ENCODE results near the gene PARM1. TPM values are rescaled to one million over a fixed set of nuclear protein-coding genes. Genes with fewer than 3 reads are reported as not detected.

The PARM1 gene
- total RNA-seq, result 65.2 TPM
- long read RNA-seq, full-length matches to known transcripts, result 107 of 143 reads
- long read RNA-seq, partial matches to known transcripts, result 20 of 143 reads
- long read RNA-seq, other reads (novel, unspliced or antisense), result 16 of 143 reads

- DNase-seq, result peak; percentile 93
- intact Hi-C loops (cut with DNase I), result loop anchor here (5.0 to 10.0 kb wide), 2 partner anchors 184 to 352 kb away; no protein-coding TSS in a partner anchor
- peak; percentile 98 for ATAC-seq (ENCODE audit: poor library complexity)
These were observed at the start of gene PARM1 for GRCh38 chr4:74932832-74933561. Gene PARM1 (plus strand): TSS chr4:74933116. CDS start chr4:74933328, 212 bp downstream.

GRCh38 chr4:74884266-74884665 lies 48.6 kb upstream of the PARM1 start:
- ATAC-seq (ENCODE audit: poor library complexity) (no peak), DNase-seq (no peak)
- intact Hi-C loops (cut with DNase I), result no loop called here

GRCh38 chr4:74886484-74886883 lies 46.4 kb upstream of the PARM1 start:
- intact Hi-C loops (cut with DNase I), result no loop called here
- no peak for DNase-seq
- no peak for ATAC-seq (ENCODE audit: poor library complexity)

- DNase-seq (no peak), ATAC-seq (ENCODE audit: poor library complexity) (no peak)
- intact Hi-C loops (cut with DNase I), result no loop called here
These were observed 42.6 kb upstream of the PARM1 start for GRCh38 chr4:74890341-74890740.

GRCh38 chr4:74891037-74891436 lies 41.9 kb upstream of the PARM1 start:
- intact Hi-C loops (cut with DNase I), result no loop called here
- DNase-seq (no peak), ATAC-seq (ENCODE audit: poor library complexity) (no peak)

GRCh38 chr4:74893171-74893570 lies 39.7 kb upstream of the PARM1 start:
- intact Hi-C loops (cut with DNase I), result no loop called here
- no peak for DNase-seq
- no peak for ATAC-seq (ENCODE audit: poor library complexity)

- no peak for DNase-seq
- ATAC-seq (ENCODE audit: poor library complexity), result no peak
- intact Hi-C loops (cut with DNase I), result no loop called here
These were observed 36.3 kb upstream of the PARM1 start for GRCh38 chr4:74896595-74896994.

GRCh38 chr4:74897386-74897785 lies 35.5 kb upstream of the PARM1 start:
- intact Hi-C loops (cut with DNase I), result no loop called here
- no peak for DNase-seq
- ATAC-seq (ENCODE audit: poor library complexity), result no peak

GRCh38 chr4:74900862-74901261 lies 32.1 kb upstream of the PARM1 start:
- DNase-seq (no peak), ATAC-seq (ENCODE audit: poor library complexity) (no peak)
- intact Hi-C loops (cut with DNase I), result no loop called here

GRCh38 chr4:74904509-74905065 lies 28.3 kb upstream of the PARM1 start:
- intact Hi-C loops (cut with DNase I), result no loop called here
- ATAC-seq (ENCODE audit: poor library complexity), result no peak
- DNase-seq, result no peak

GRCh38 chr4:74906771-74907170 lies 26.1 kb upstream of the PARM1 start:
- intact Hi-C loops (cut with DNase I), result no loop called here
- ATAC-seq (ENCODE audit: poor library complexity) (no peak), DNase-seq (no peak)

GRCh38 chr4:74919783-74920182 lies 13.1 kb upstream of the PARM1 start:
- DNase-seq (no peak), ATAC-seq (ENCODE audit: poor library complexity) (no peak)
- intact Hi-C loops (cut with DNase I), result no loop called here

GRCh38 chr4:74920704-74921103 lies 12.2 kb upstream of the PARM1 start:
- ATAC-seq (ENCODE audit: poor library complexity), result no peak
- DNase-seq, result no peak
- intact Hi-C loops (cut with DNase I), result no loop called here

- no peak for ATAC-seq (ENCODE audit: poor library complexity)
- intact Hi-C loops (cut with DNase I), result no loop called here
- DNase-seq, result no peak
These were observed 11.4 kb upstream of the PARM1 start for GRCh38 chr4:74921490-74921889.

GRCh38 chr4:74926007-74926406 lies 6.9 kb upstream of the PARM1 start:
- no peak for ATAC-seq (ENCODE audit: poor library complexity)
- intact Hi-C loops (cut with DNase I), result no loop called here
- DNase-seq, result no peak

- ATAC-seq (ENCODE audit: poor library complexity) (no peak), DNase-seq (no peak)
- intact Hi-C loops (cut with DNase I), result loop anchor here (5.0 to 10.0 kb wide), 2 partner anchors 187 to 355 kb away; no protein-coding TSS in a partner anchor
These were observed 2.8 kb upstream of the PARM1 start for GRCh38 chr4:74930162-74930561.

- intact Hi-C loops (cut with DNase I), result loop anchor here (5.0 to 10.0 kb wide), 2 partner anchors 186 to 353 kb away; no protein-coding TSS in a partner anchor
- no peak for DNase-seq
- no peak for ATAC-seq (ENCODE audit: poor library complexity)
These were observed 1.5 kb upstream of the PARM1 start for GRCh38 chr4:74931376-74931775.

- intact Hi-C loops (cut with DNase I), result loop anchor here (5.0 to 10.0 kb wide), 2 partner anchors 185 to 353 kb away; no protein-coding TSS in a partner anchor
- ATAC-seq (ENCODE audit: poor library complexity), result no peak
- no peak for DNase-seq
These were observed 906 bp upstream of the PARM1 start for GRCh38 chr4:74932010-74932409.

- ATAC-seq (ENCODE audit: poor library complexity), result peak; percentile 16
- DNase-seq, result peak; percentile 56
- intact Hi-C loops (cut with DNase I), result loop anchor here (5.0 to 10.0 kb wide), 2 partner anchors 184 to 351 kb away; no protein-coding TSS in a partner anchor
These were observed 673 bp downstream of the PARM1 start for GRCh38 chr4:74933562-74934015.

Measured in Right ventricle myocardium superior (tissue), 1 donor.